Trophoblast cell (in vitro differentiated cells and primary cell): ENCODE data around the gene POC1B.

Source experiments
- DNase-seq, 2 donors: peaks; one replicate each; pipeline ENCODE4 v3.0.0-alpha.2; 2016
- H2AFZ ChIP-seq: 2 replicates; pipeline ENCODE4 v1.6.1; 2013; ENCODE audit warnings: low read length, moderate library complexity, mild to moderate bottlenecking; ENCODE audit not compliant: insufficient read depth, poor library complexity
- H2AK5ac ChIP-seq: 2 replicates; pipeline ENCODE4 v1.6.1; 2013; ENCODE audit warnings: mild to moderate bottlenecking, low read length
- H2BK120ac ChIP-seq: 2 replicates; pipeline ENCODE4 v1.6.1; 2013; ENCODE audit warnings: low read length, mild to moderate bottlenecking, moderate library complexity; ENCODE audit not compliant: insufficient read depth, poor library complexity
- H2BK12ac ChIP-seq: 2 replicates; pipeline ENCODE4 v1.6.1; 2013; ENCODE audit warnings: mild to moderate bottlenecking, low read length, moderate library complexity
- H2BK5ac ChIP-seq: 2 replicates; pipeline ENCODE4 v1.6.1; 2013; ENCODE audit warnings: low read length, low read depth, moderate library complexity, mild to moderate bottlenecking; ENCODE audit not compliant: poor library complexity
- H3K14ac ChIP-seq: 2 replicates; pipeline ENCODE4 v1.6.1; 2013; ENCODE audit warnings: mild to moderate bottlenecking, low read length
- H3K18ac ChIP-seq: 2 replicates; pipeline ENCODE4 v1.6.1; 2013; ENCODE audit warnings: mild to moderate bottlenecking, low read length
- H3K23ac ChIP-seq: 2 replicates; pipeline ENCODE4 v1.6.1; 2013; ENCODE audit warnings: low read length
- H3K27ac ChIP-seq: 2 replicates; pipeline ENCODE4 v1.5.1; 2013; ENCODE audit warnings: low read depth, mild to moderate bottlenecking, inconsistent platforms, low read length, moderate library complexity
- H3K27me3 ChIP-seq: 2 replicates; pipeline ENCODE4 v1.6.1; 2013; ENCODE audit warnings: inconsistent platforms, mild to moderate bottlenecking, low read length, moderate library complexity; ENCODE audit not compliant: insufficient read depth
- H3K36me3 ChIP-seq, 2 experiments: 1 replicate in 1 of 2; 2 replicates in 1 of 2; pipeline ENCODE4 v1.6.1; 2013; ENCODE audit warnings: low read length in 2 of 2, mild to moderate bottlenecking in 2 of 2, moderate library complexity in 1 of 2; ENCODE audit not compliant: insufficient read depth in 2 of 2, control insufficient read depth in 1 of 2
- H3K4ac ChIP-seq: 2 replicates; pipeline ENCODE4 v1.6.1; 2013; ENCODE audit warnings: low read depth, mild to moderate bottlenecking, low read length, moderate library complexity
- H3K4me1 ChIP-seq, 2 experiments: 1 replicate in 1 of 2; 2 replicates in 1 of 2; pipeline ENCODE4 v1.6.1; 2013; ENCODE audit warnings: low read length in 2 of 2, mild to moderate bottlenecking in 2 of 2, moderate library complexity in 1 of 2; ENCODE audit not compliant: insufficient read depth in 2 of 2, control insufficient read depth in 1 of 2
- H3K4me2 ChIP-seq: 2 replicates; pipeline ENCODE4 v1.6.1; 2013; ENCODE audit warnings: inconsistent platforms, mild to moderate bottlenecking, low read length, moderate library complexity
- H3K4me3 ChIP-seq: 2 replicates; pipeline ENCODE4 v1.5.1; 2013; ENCODE audit warnings: mild to moderate bottlenecking, low read depth, low read length, inconsistent platforms
- H3K79me1 ChIP-seq: one replicate; pipeline ENCODE4 v1.6.1; 2013; ENCODE audit warnings: low read length
- H3K79me2 ChIP-seq: 2 replicates; pipeline ENCODE4 v1.6.1; 2013; ENCODE audit warnings: low read length, mild to moderate bottlenecking; ENCODE audit not compliant: control insufficient read depth, insufficient read depth, poor library complexity
- H3K9ac ChIP-seq: 2 replicates; pipeline ENCODE4 v1.6.1; 2013; ENCODE audit warnings: mild to moderate bottlenecking, low read length
- H3K9me3 ChIP-seq: 2 replicates; pipeline ENCODE4 v1.6.1; 2013; ENCODE audit warnings: low read depth, mild to moderate bottlenecking, control low read depth, inconsistent platforms, low read length; ENCODE audit not compliant: insufficient read depth
- H4K12ac ChIP-seq: 2 replicates; pipeline ENCODE4 v1.6.1; 2013; ENCODE audit warnings: low read depth, mild to moderate bottlenecking, low read length, moderate library complexity
- H4K8ac ChIP-seq: 2 replicates; pipeline ENCODE4 v1.6.1; 2013; ENCODE audit warnings: low read depth, mild to moderate bottlenecking, low read length, moderate library complexity
- H4K91ac ChIP-seq: one replicate; pipeline ENCODE4 v1.6.1; 2013; ENCODE audit warnings: low read depth, mild to moderate bottlenecking, low read length, moderate library complexity
- WGBS: extraction: QIAGEN DNeasy Blood & Tissue Kit; methylation state at CpG from one replicate; pipeline ENCODE4 v1.1.7; 2013; ENCODE audit warnings: missing lambda C conversion rate; ENCODE audit not compliant: insufficient read length, insufficient coverage; ENCODE audit errors: extremely low coverage; 5-methylcytosine and 5-hydroxymethylcytosine counted together

POC1B gene

GRCh38 chr12:89436062-89436461 lies 89.8 kb downstream of the POC1B start:
- H2AK5ac ChIP-seq = no peak overlapping the region
- H3K14ac ChIP-seq = no peak overlapping the region
- no peaks in the 10 kb centered on the region for H3K4me1 ChIP-seq
- no peak overlapping the region for H3K4ac ChIP-seq
- no peak overlapping the region for H3K4me3 ChIP-seq
- no peak for DNase-seq
- no peak overlapping the region for H2AFZ ChIP-seq
- H3K27ac ChIP-seq = no peak overlapping the region
- no peak overlapping the region for H3K23ac ChIP-seq
- no peaks in the 10 kb centered on the region for H3K79me2 ChIP-seq
- no peak overlapping the region for H3K4me2 ChIP-seq
- no peak overlapping the region for H2BK120ac ChIP-seq
- H2BK5ac ChIP-seq = no peak overlapping the region
- WGBS = no CpG with 5 or more reads among the region's 6 CpGs
- H3K18ac ChIP-seq = no peak overlapping the region
- no peak overlapping the region for H2BK12ac ChIP-seq
- no peak overlapping the region for H3K9ac ChIP-seq
- H3K79me1 ChIP-seq = no peaks in the 10 kb centered on the region
- H4K8ac ChIP-seq = no peak overlapping the region
- H4K12ac ChIP-seq = no peak overlapping the region
- no peaks in the 10 kb centered on the region for H3K27me3 ChIP-seq
- no peaks in the 10 kb centered on the region for H3K36me3 ChIP-seq
- peaks cover 4% of the 10 kb centered on the region for H3K9me3 ChIP-seq
- H4K91ac ChIP-seq = no peak overlapping the region

- H3K4me2 ChIP-seq = no peak overlapping the region
- no peaks in the 10 kb centered on the region for H3K27me3 ChIP-seq
- H3K79me1 ChIP-seq = no peaks in the 10 kb centered on the region
- no peak overlapping the region for H2BK120ac ChIP-seq
- no peak overlapping the region for H4K12ac ChIP-seq
- H2AK5ac ChIP-seq = no peak overlapping the region
- H3K23ac ChIP-seq = no peak overlapping the region
- no peaks in the 10 kb centered on the region for H3K36me3 ChIP-seq
- no peak overlapping the region for H3K4ac ChIP-seq
- H3K27ac ChIP-seq = no peak overlapping the region
- H3K79me2 ChIP-seq = no peaks in the 10 kb centered on the region
- no peak overlapping the region for H4K8ac ChIP-seq
- no peak for DNase-seq
- H3K9me3 ChIP-seq = no peaks in the 10 kb centered on the region
- H3K4me3 ChIP-seq = no peak overlapping the region
- no peak overlapping the region for H2AFZ ChIP-seq
- H3K18ac ChIP-seq = no peak overlapping the region
- H3K4me1 ChIP-seq = no peaks in the 10 kb centered on the region
- H4K91ac ChIP-seq = no peak overlapping the region
- WGBS = no CpG with 5 or more reads among the region's 4 CpGs
- H2BK12ac ChIP-seq = no peak overlapping the region
- no peak overlapping the region for H3K14ac ChIP-seq
- H3K9ac ChIP-seq = no peak overlapping the region
- no peak overlapping the region for H2BK5ac ChIP-seq
These were observed 92.2 kb downstream of the POC1B start for GRCh38 chr12:89433634-89434033.

- Histone ChIP-seq H2BK120ac (no peak overlapping the region), H3K27me3 (no peaks in the 10 kb centered on the region), H2BK12ac (no peak overlapping the region), H2AFZ (no peak overlapping the region), H3K4me2 (no peak overlapping the region), H3K36me3 (no peaks in the 10 kb centered on the region), H4K12ac (no peak overlapping the region), H3K79me2 (no peaks in the 10 kb centered on the region), H2AK5ac (no peak overlapping the region), H3K9ac (no peak overlapping the region), H3K4me3 (no peak overlapping the region), H3K18ac (no peak overlapping the region), H3K9me3 (no peaks in the 10 kb centered on the region), H3K27ac (no peak overlapping the region), H4K91ac (no peak overlapping the region), H2BK5ac (no peak overlapping the region), H3K4me1 (no peaks in the 10 kb centered on the region), H3K14ac (no peak overlapping the region), H3K4ac (no peak overlapping the region), H3K79me1 (no peaks in the 10 kb centered on the region), H4K8ac (no peak overlapping the region), H3K23ac (no peak overlapping the region)
- DNase-seq = no peak
- WGBS = 100% methylated on average over 1 of the region's 1 CpG
These were observed 93.5 kb downstream of the POC1B start for GRCh38 chr12:89432396-89432795.

GRCh38 chr12:89429528-89429927 lies 96.3 kb downstream of the POC1B start:
- no peaks in the 10 kb centered on the region for H3K79me2 ChIP-seq
- no peak overlapping the region for H3K14ac ChIP-seq
- no peak overlapping the region for H3K27ac ChIP-seq
- no peak overlapping the region for H4K8ac ChIP-seq
- no peak overlapping the region for H2BK120ac ChIP-seq
- H3K23ac ChIP-seq = no peak overlapping the region
- H3K36me3 ChIP-seq = no peaks in the 10 kb centered on the region
- no peak overlapping the region for H4K12ac ChIP-seq
- DNase-seq = no peak
- H3K18ac ChIP-seq = no peak overlapping the region
- no peak overlapping the region for H2AK5ac ChIP-seq
- H3K4me3 ChIP-seq = no peak overlapping the region
- no peaks in the 10 kb centered on the region for H3K4me1 ChIP-seq
- no peak overlapping the region for H2AFZ ChIP-seq
- no peak overlapping the region for H3K9ac ChIP-seq
- no peaks in the 10 kb centered on the region for H3K9me3 ChIP-seq
- H3K79me1 ChIP-seq = no peaks in the 10 kb centered on the region
- H2BK12ac ChIP-seq = no peak overlapping the region
- no CpG with 5 or more reads among the region's 3 CpGs for WGBS
- H3K27me3 ChIP-seq = no peaks in the 10 kb centered on the region
- H4K91ac ChIP-seq = no peak overlapping the region
- H3K4ac ChIP-seq = no peak overlapping the region
- no peak overlapping the region for H3K4me2 ChIP-seq
- no peak overlapping the region for H2BK5ac ChIP-seq
